Activated CD8-positive, alpha-beta T cell treated with anti-CD3 and anti-CD28 coated beads for 36 hours (primary cell): ENCODE measurements around the gene COLEC11. TPM values are rescaled to one million over a fixed set of nuclear protein-coding genes. Genes with fewer than 3 reads are reported as not detected.
A peak's percentile ranks its signal among the peaks of the same experiment; 100 is the strongest.

Source experiments
- ATAC-seq: fragments of 200-7000 bp; cut with Tn5 transposase; one replicate; pipeline ENCODE4 v1.10.0; 2021; ENCODE audit warnings: mild to moderate bottlenecking, moderate library complexity
- CTCF ChIA-PET: fragments of 350-600 bp; sonication (Branson Sonifier 250); formaldehyde crosslinking; loops from one replicate; lab custom pipeline; 2021; ENCODE audit warnings: antibody characterized with exemption; lab: Charles Lee
- POLR2A ChIA-PET: fragments of 350-600 bp; sonication (Branson Sonifier 250); formaldehyde crosslinking; loops from one replicate; lab custom pipeline; 2021; ENCODE audit warnings: antibody characterized with exemption; lab: Charles Lee
- DNase-seq: peaks from one replicate; pipeline ENCODE4 v3.0.0-alpha.2; 2020
- H3K27ac Mint-ChIP-seq: one replicate; pipeline ENCODE4 v1.8.0; 2021; ENCODE audit warnings: mild to moderate bottlenecking, mixed read lengths
- H3K27me3 Mint-ChIP-seq: one replicate; pipeline ENCODE4 v1.8.0; 2021; ENCODE audit warnings: mixed read lengths
- H3K36me3 Mint-ChIP-seq: one replicate; pipeline ENCODE4 v1.8.0; 2021; ENCODE audit warnings: low read depth, mixed read lengths
- H3K4me1 Mint-ChIP-seq: one replicate; pipeline ENCODE4 v1.8.0; 2021; ENCODE audit warnings: low read depth, mixed read lengths
- H3K4me3 Mint-ChIP-seq: one replicate; pipeline ENCODE4 v1.8.0; 2021; ENCODE audit warnings: mild to moderate bottlenecking, moderate library complexity, mixed read lengths
- H3K9me3 Mint-ChIP-seq: one replicate; pipeline ENCODE4 v1.8.0; 2021; ENCODE audit warnings: mixed read lengths
- intact Hi-C: fragments of 100-400 bp; cut with micrococcal nuclease; formaldehyde crosslinking; loops from one replicate; pipeline ENCODE4 v1.10.0; 2022
- total RNA-seq, 2 experiments: library from RNA; stranded (reverse); gene quantifications; one replicate each; pipeline ENCODE4 v1.2.3, GENCODE V29; 2021
- TF ChIP-seq, protein P1 (sequence below): fragments of 200-600 bp; IDR thresholded peaks from one replicate; pipeline ENCODE4 v1.8.0; 2022; ENCODE audit warnings: antibody characterized with exemption, mild to moderate bottlenecking

Gene COLEC11
- total RNA-seq, 2 experiments from 2014 or later: 0.49 TPM; not detected in 1

DNA sequence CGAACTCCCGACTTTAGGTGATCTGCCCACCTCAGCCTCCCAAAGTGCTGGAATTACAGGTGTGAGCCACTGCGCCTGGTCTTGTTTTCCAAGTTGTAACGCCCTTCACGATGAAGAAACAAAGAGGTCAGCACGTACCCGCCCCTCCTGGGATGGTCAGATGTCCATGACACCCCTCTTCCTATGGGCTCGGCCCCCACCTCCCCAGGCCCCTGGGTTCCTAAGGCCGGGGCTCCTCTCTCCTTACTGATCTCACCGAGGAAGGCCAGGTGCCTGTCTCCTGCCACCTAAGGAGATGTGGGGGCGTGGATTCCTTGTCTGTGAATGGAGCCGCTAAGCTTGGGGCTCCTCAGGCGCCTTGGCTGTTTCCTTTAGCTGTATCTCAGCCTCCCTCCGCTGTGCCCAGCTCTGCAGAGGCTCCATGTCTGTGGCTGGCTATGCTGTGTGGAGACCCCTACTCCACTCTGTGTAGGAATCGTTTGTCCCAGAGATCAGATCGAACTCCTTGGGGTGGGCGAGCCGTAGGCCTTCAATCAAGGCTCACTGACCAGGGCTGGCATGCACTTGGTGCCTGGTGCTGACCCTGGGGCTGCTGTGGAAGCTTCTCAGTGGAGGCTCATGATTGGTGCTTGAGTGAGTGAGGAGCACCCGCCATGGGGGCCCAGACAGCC lies 8.8 kb downstream of the COLEC11 start:
- ChIA-PET CTCF (no interaction called here), POLR2A (interaction anchor here (0.7 to 2.5 kb wide), 2 partner anchors 23 to 84 kb away, joined by 3 to 7 read pairs; partner anchors contain the start of gene ADI1)
- Mint-ChIP-seq H3K4me1 (peaks cover 2% of the 10 kb centered on the region), H3K9me3 (no peaks in the 10 kb centered on the region), H3K27me3 (no peaks in the 10 kb centered on the region), H3K4me3 (no peak overlapping the region), H3K36me3 (no peaks in the 10 kb centered on the region), H3K27ac (no peak overlapping the region)
- no peak for DNase-seq
- ATAC-seq: no peak
- TF ChIP-seq, protein P1, sequence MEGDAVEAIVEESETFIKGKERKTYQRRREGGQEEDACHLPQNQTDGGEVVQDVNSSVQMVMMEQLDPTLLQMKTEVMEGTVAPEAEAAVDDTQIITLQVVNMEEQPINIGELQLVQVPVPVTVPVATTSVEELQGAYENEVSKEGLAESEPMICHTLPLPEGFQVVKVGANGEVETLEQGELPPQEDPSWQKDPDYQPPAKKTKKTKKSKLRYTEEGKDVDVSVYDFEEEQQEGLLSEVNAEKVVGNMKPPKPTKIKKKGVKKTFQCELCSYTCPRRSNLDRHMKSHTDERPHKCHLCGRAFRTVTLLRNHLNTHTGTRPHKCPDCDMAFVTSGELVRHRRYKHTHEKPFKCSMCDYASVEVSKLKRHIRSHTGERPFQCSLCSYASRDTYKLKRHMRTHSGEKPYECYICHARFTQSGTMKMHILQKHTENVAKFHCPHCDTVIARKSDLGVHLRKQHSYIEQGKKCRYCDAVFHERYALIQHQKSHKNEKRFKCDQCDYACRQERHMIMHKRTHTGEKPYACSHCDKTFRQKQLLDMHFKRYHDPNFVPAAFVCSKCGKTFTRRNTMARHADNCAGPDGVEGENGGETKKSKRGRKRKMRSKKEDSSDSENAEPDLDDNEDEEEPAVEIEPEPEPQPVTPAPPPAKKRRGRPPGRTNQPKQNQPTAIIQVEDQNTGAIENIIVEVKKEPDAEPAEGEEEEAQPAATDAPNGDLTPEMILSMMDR: no peak
- intact Hi-C loops: no loop called here

DNA sequence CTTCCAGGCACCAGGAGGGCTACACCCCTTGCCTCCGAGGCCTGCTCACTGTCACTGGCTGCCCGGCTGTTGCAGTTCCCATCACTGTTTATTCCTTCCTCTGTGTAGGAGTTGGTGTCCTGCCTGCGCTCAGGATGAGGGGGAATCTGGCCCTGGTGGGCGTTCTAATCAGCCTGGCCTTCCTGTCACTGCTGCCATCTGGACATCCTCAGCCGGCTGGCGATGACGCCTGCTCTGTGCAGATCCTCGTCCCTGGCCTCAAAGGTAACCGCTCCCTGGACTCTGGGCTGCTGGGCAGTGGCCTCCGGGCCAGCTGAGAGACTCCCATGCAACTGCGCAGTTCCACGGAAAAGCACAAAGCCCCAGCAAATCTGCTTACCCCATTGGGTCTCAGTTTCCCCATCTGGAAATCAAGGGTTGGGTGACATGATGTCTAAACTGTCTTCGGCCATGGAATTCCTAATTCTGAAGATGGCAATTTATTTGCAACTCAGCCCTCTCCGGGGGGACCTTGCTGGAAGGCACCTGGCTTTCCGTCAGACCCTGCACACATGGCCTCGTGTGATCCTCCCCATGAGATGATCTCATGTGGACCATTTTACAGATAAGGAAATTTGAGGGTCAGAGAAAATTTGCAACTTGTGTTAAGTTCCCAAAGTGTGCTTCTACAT lies 9.4 kb downstream of the COLEC11 start:
- intact Hi-C loops: no loop called here
- TF ChIP-seq, protein P1: no peak
- no peaks in the 10 kb centered on the region for H3K9me3 Mint-ChIP-seq
- peaks cover 2% of the 10 kb centered on the region for H3K4me1 Mint-ChIP-seq
- ChIA-PET POLR2A (interaction anchor here (0.7 kb wide), 1 partner anchor 85 kb away, joined by 3 read pairs; the partner anchor contains the start of gene ADI1), CTCF (no interaction called here)
- H3K27ac Mint-ChIP-seq: no peak overlapping the region
- DNase-seq (no peak), ATAC-seq (no peak)
- no peak overlapping the region for H3K4me3 Mint-ChIP-seq
- H3K27me3 Mint-ChIP-seq: no peaks in the 10 kb centered on the region
- no peaks in the 10 kb centered on the region for H3K36me3 Mint-ChIP-seq

DNA sequence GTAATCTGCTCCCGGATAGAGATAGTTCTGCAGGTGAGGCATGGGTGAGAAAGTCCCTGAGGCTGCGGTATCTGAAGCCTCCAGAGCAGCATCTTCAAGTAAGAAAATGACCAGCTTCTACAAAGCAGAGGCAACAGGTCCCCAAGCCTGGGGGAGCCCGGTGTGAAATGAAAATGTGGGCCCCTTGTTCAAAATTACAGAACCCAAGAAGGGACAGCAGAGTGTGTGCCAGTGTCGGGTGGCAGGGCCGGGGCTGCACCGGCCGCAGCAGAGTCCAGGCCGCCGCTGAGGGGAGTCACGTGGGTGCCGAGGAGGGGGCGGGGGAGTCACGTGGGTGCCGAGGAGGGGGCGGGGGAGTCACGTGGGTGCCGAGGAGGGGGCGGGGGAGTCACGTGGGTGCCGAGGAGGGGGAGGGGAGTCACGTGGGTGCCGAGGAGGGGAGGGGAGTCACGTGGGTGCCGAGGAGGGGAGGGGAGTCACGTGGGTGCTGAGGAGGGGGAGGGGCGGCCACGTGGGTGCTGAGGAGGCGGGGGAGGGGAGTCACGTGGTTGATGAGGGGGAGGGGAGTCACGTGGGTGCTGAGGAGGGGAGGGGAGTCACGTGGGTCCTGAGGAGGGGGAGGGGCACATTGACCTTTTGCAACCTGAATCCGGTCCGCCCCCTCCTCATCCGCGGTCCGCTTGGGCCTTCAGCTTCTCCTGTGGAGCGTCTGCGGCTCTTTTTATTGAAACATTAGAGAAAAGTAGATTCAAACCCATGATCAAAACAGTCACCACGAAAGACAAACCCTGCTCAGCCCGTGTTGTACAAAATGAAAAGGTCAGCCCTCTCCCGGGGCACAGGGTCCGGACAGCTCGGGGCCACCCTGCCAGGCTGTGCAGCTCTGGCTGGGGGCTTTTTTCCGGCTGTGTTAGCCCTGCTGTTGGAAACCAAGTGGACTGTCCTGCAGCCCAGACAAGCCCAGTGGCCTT lies 10.4 kb downstream of the COLEC11 start:
- peak overlapping the region; percentile 57 for H3K27ac Mint-ChIP-seq
- H3K27me3 Mint-ChIP-seq: no peaks in the 10 kb centered on the region
- DNase-seq: peak; percentile 49
- H3K36me3 Mint-ChIP-seq: no peaks in the 10 kb centered on the region
- TF ChIP-seq, protein P1: no peak
- ChIA-PET CTCF (no interaction called here), POLR2A (no interaction called here)
- peaks cover 2% of the 10 kb centered on the region for H3K4me1 Mint-ChIP-seq
- no peaks in the 10 kb centered on the region for H3K9me3 Mint-ChIP-seq
- peak; percentile 47 for ATAC-seq
- intact Hi-C loops: no loop called here
- no peak overlapping the region for H3K4me3 Mint-ChIP-seq

DNA sequence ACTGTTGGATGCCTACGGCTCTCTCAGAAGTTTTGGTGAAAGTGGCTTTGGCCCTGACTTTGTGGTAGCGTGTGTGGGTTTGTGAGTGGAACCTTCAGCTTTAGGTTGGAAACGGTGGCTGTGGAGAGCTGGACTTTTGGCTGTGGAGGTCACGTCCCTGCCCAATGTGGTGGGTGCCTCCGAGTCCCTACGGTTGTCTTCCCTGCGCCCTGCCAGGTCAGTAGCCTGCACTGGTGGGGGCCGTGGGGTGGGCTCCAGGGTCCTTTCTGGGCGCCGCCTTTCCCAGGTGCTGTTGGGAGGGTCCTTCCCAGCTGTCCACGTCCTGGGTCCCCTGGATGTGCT lies 11.1 kb downstream of the COLEC11 start:
- ChIA-PET POLR2A (no interaction called here), CTCF (no interaction called here)
- Mint-ChIP-seq H3K36me3 (no peaks in the 10 kb centered on the region), H3K4me3 (no peak overlapping the region), H3K9me3 (no peaks in the 10 kb centered on the region), H3K27me3 (no peaks in the 10 kb centered on the region), H3K27ac (no peak overlapping the region), H3K4me1 (peaks cover 2% of the 10 kb centered on the region)
- TF ChIP-seq, protein P1: no peak
- ATAC-seq (no peak), DNase-seq (no peak)
- intact Hi-C loops: no loop called here
